Upper lobe of left lung (tissue), 6 donors: ENCODE measurements around the gene SDK2. TPM values are rescaled to one million over a fixed set of nuclear protein-coding genes. Genes with fewer than 3 reads are reported as not detected.

Experiments
- ATAC-seq, 2 donors: fragments of 200-7000 bp; cut with Tn5 transposase; one replicate each; pipeline ENCODE4 v1.9.1; 2022; ENCODE audit warnings: mild to moderate bottlenecking in 2 of 2, moderate library complexity in 2 of 2; ENCODE audit not compliant: low FRiP score in 2 of 2
- DNase-seq, 2 donors: peaks; one replicate each; pipeline ENCODE4 v3.0.0-alpha.2; 2019 to 2020
- H3K27ac ChIP-seq, 4 donors: fragments of 200-600 bp; sonication (generic); one replicate each; pipeline ENCODE4 v1.5.1; 2016 to 2019
- H3K27me3 ChIP-seq, 4 donors: fragments of 200-600 bp; sonication (generic); one replicate each; pipeline ENCODE4 v1.5.1; 2017 to 2019
- H3K36me3 ChIP-seq, 4 donors: fragments of 200-600 bp; sonication (generic); one replicate each; pipeline ENCODE4 v1.5.1; 2016 to 2019
- H3K4me1 ChIP-seq, 4 donors: fragments of 200-600 bp; sonication (generic); one replicate each; pipeline ENCODE4 v1.5.1; 2018 to 2019
- H3K4me3 ChIP-seq, 4 donors: fragments of 200-600 bp; sonication (generic); one replicate each; pipeline ENCODE4 v1.5.1; 2017 to 2019; ENCODE audit warnings: mild to moderate bottlenecking in 2 of 4, moderate library complexity in 1 of 4
- H3K9me3 ChIP-seq, 4 donors: fragments of 200-600 bp; sonication (generic); one replicate each; pipeline ENCODE4 v1.5.1; 2018 to 2019
- CTCF ChIP-seq, 6 experiments: fragments of 450-650 bp in 4 of 6; fragments of 200-600 bp in 2 of 6; sonication (generic) in 2 of 6; IDR thresholded peaks; one replicate each; pipeline ENCODE4 v1.5.1; 2016 to 2019; ENCODE audit warnings: antibody characterized with exemption in 6 of 6
- EP300 ChIP-seq, 4 donors: sonication (generic); formaldehyde crosslinking; IDR thresholded peaks; one replicate each; pipeline ENCODE4 v1.5.1; 2017; ENCODE audit warnings: antibody characterized with exemption in 4 of 4, control low read depth in 2 of 4
- POLR2A ChIP-seq, 4 donors: fragments of 450-650 bp; IDR thresholded peaks; one replicate each; pipeline ENCODE4 v1.5.1; 2016 to 2017; ENCODE audit warnings: antibody characterized with exemption in 4 of 4, mild to moderate bottlenecking in 2 of 4
- POLR2AphosphoS5 ChIP-seq, 2 donors: sonication (generic); formaldehyde crosslinking; IDR thresholded peaks; one replicate each; pipeline ENCODE4 v1.5.1; 2017; ENCODE audit warnings: antibody characterized with exemption in 2 of 2
- WGBS, 2 donors: methylation state at CpG; one replicate each; pipeline ENCODE4 v1.1.5; 2017 to 2018; 5-methylcytosine and 5-hydroxymethylcytosine counted together
- total RNA-seq, 6 donors: library from RNA; depleted of rRNA in 4 of 6; stranded (reverse); fragments of >200 nt in 4 of 6; gene quantifications; one replicate each; pipeline versions ENCODE4 v1.1.0 to v1.2.1, GENCODE V29; 2016 to 2021
- donor health status: DM: no; HTN: no; CAD: no; lungs with moderate emphysema.
- donor health status: DM: no; HTN: yes; CAD: no; lungs with severe emphysema.

The SDK2 gene
- total RNA-seq, 6 donors from 2014 or later = 1.2 to 7.3 (median 2.9) TPM

GRCh38 chr17:73307130-73307529 lies 337.1 kb downstream of the SDK2 start:
- H3K36me3 ChIP-seq = peaks cover 0 to 3% (median 0%) of the 10 kb centered on the region in 4 donors
- no peak for ATAC-seq
- peak in 1 of 2 donors; percentile 56 for DNase-seq
- no peaks in the 10 kb centered on the region for H3K27me3 ChIP-seq
- H3K4me1 ChIP-seq = peaks cover 63 to 73% (median 66%) of the 10 kb centered on the region in 4 donors
- peak overlapping the region; percentile 97 to 100 (median 98) for H3K27ac ChIP-seq
- 28 to 53% methylated on average over 8 to 9 of the region's 9 CpGs for WGBS, 2 donors
- no peaks in the 10 kb centered on the region for H3K9me3 ChIP-seq
- TF ChIP-seq POLR2A (IDR thresholded peaks at IDR 0.05) (no peak), POLR2AphosphoS5 (IDR thresholded peaks at IDR 0.05) (no peak), CTCF (IDR thresholded peaks at IDR 0.05) (no peak), EP300 (IDR thresholded peaks at IDR 0.05) (no peak)
- no peak overlapping the region for H3K4me3 ChIP-seq

- H3K9me3 ChIP-seq = no peaks in the 10 kb centered on the region
- 49 to 50% methylated on average over 11 of the region's 11 CpGs for WGBS, 2 donors
- DNase-seq (no peak), ATAC-seq (no peak)
- no peaks in the 10 kb centered on the region for H3K27me3 ChIP-seq
- peaks cover 65 to 79% (median 73%) of the 10 kb centered on the region in 4 donors for H3K4me1 ChIP-seq
- TF ChIP-seq EP300 (IDR thresholded peaks at IDR 0.05) (no peak), POLR2AphosphoS5 (IDR thresholded peaks at IDR 0.05) (no peak), CTCF (IDR thresholded peaks at IDR 0.05) (no peak), POLR2A (IDR thresholded peaks at IDR 0.05) (no peak)
- H3K4me3 ChIP-seq = peak overlapping the region in 1 of 4 donors; percentile 34
- peak overlapping the region; percentile 97 to 100 (median 98) for H3K27ac ChIP-seq
- H3K36me3 ChIP-seq = peaks cover 0 to 3% (median 0%) of the 10 kb centered on the region in 4 donors
Observed at GRCh38 chr17:73305845-73306836, 338.1 kb downstream of the SDK2 start.

- ATAC-seq = peak; percentile 75 to 79
- Histone ChIP-seq H3K36me3 (peaks cover 0 to 3% (median 0%) of the 10 kb centered on the region in 4 donors), H3K9me3 (no peaks in the 10 kb centered on the region), H3K27me3 (no peaks in the 10 kb centered on the region), H3K27ac (peak overlapping the region; percentile 97 to 100 (median 98)), H3K4me1 (peaks cover 66 to 84% (median 78%) of the 10 kb centered on the region in 4 donors), H3K4me3 (peak overlapping the region in 3 of 4 donors; percentile 7 to 34 (median 32))
- peak; percentile 75 to 82 for DNase-seq
- WGBS, 2 donors = 8 to 20% methylated on average over 11 to 16 of the region's 16 CpGs
- TF ChIP-seq POLR2A (IDR thresholded peaks at IDR 0.05) (peak in 2 of 4 donors; percentile 34 to 35), CTCF (IDR thresholded peaks at IDR 0.05) (peak; percentile 14 to 78 (median 48)), POLR2AphosphoS5 (IDR thresholded peaks at IDR 0.05) (peak; percentile 93 to 99), EP300 (IDR thresholded peaks at IDR 0.05) (peak; percentile 91 to 98 (median 94))
Observed at GRCh38 chr17:73304971-73305812, 339.1 kb downstream of the SDK2 start.

- WGBS, 2 donors = 46 to 63% methylated on average over 5 to 8 of the region's 8 CpGs
- H3K27me3 ChIP-seq = no peaks in the 10 kb centered on the region
- no peaks in the 10 kb centered on the region for H3K9me3 ChIP-seq
- TF ChIP-seq POLR2AphosphoS5 (IDR thresholded peaks at IDR 0.05) = no peak
- no peak for TF ChIP-seq CTCF (IDR thresholded peaks at IDR 0.05)
- TF ChIP-seq EP300 (IDR thresholded peaks at IDR 0.05) = no peak
- no peak for TF ChIP-seq POLR2A (IDR thresholded peaks at IDR 0.05)
- H3K27ac ChIP-seq = peak overlapping the region; percentile 97 to 100 (median 98)
- H3K4me1 ChIP-seq = peaks cover 66 to 84% (median 79%) of the 10 kb centered on the region in 4 donors
- H3K36me3 ChIP-seq = peaks cover 0 to 3% (median 0%) of the 10 kb centered on the region in 4 donors
- ATAC-seq (no peak), DNase-seq (no peak)
- peak overlapping the region in 2 of 4 donors; percentile 32 to 34 for H3K4me3 ChIP-seq
Observed at GRCh38 chr17:73304438-73304837, 339.8 kb downstream of the SDK2 start.
